CD4-positive, alpha-beta T cell (primary cell): ENCODE data around the gene PTGS1. TPM values are rescaled to one million over a fixed set of nuclear protein-coding genes. Genes with fewer than 3 reads are reported as not detected.
"Not testable (repeated sequence)": the region's sequence is repeated elsewhere in the genome, so short reads cannot be mapped to it uniquely, and the experiment has no call there.

Source experiments
- ATAC-seq: fragments of 200-7000 bp; cut with Tn5 transposase; one replicate; pipeline ENCODE4 v1.10.0; 2022; ENCODE audit warnings: mild to moderate bottlenecking; ENCODE audit not compliant: poor library complexity
- CTCF ChIA-PET: fragments of 350-600 bp; sonication (Branson Sonifier 250); formaldehyde crosslinking; loops from one replicate; lab custom pipeline; 2021; ENCODE audit warnings: antibody characterized with exemption, inconsistent platforms; lab: Charles Lee
- POLR2A ChIA-PET: fragments of 350-600 bp; sonication (Branson Sonifier 250); formaldehyde crosslinking; loops from one replicate; lab custom pipeline; 2021; ENCODE audit warnings: antibody characterized with exemption, inconsistent platforms; lab: Charles Lee
- DNase-seq, 14 experiments: peaks; one replicate each; pipeline ENCODE4 v3.0.0-alpha.2; 2013 to 2020; ENCODE audit warnings: mixed read lengths in 2 of 14
- H3K27ac ChIP-seq, 2 donors: one replicate each; pipeline versions ENCODE4 v1.5.1 to v1.7.0; 2013; ENCODE audit warnings: low read length in 2 of 2, low read depth in 1 of 2, mild to moderate bottlenecking in 1 of 2
- H3K27me3 ChIP-seq, 2 experiments: 1 replicate in 1 of 2; 2 replicates in 1 of 2; pipeline versions ENCODE4 v1.6.1 to v1.7.0; 2013; ENCODE audit warnings: low read length in 2 of 2, control low read depth in 1 of 2, mild to moderate bottlenecking in 1 of 2, moderate library complexity in 1 of 2; ENCODE audit not compliant: insufficient read depth in 2 of 2, control insufficient read depth in 1 of 2
- H3K36me3 ChIP-seq: one replicate; pipeline ENCODE4 v1.6.1; 2013; ENCODE audit warnings: low read length, control low read depth; ENCODE audit not compliant: insufficient read depth
- H3K4me1 ChIP-seq: one replicate; pipeline ENCODE4 v1.6.1; 2013; ENCODE audit warnings: low read length, control low read depth; ENCODE audit not compliant: insufficient read depth
- H3K4me3 ChIP-seq: one replicate; pipeline ENCODE4 v1.5.1; 2013; ENCODE audit warnings: mild to moderate bottlenecking, low read length, moderate library complexity
- H3K9me3 ChIP-seq, 2 experiments: 1 replicate in 1 of 2; 2 replicates in 1 of 2; pipeline versions ENCODE4 v1.6.1 to v1.7.0; 2013; ENCODE audit warnings: low read length in 2 of 2, mild to moderate bottlenecking in 2 of 2, control low read depth in 1 of 2, moderate library complexity in 1 of 2; ENCODE audit not compliant: control insufficient read depth in 1 of 2, insufficient read depth in 1 of 2
- H3K27ac Mint-ChIP-seq: one replicate; pipeline ENCODE4 v1.8.0; 2020; ENCODE audit warnings: mixed read lengths
- H3K27me3 Mint-ChIP-seq: one replicate; pipeline ENCODE4 v1.8.0; 2021; ENCODE audit warnings: mixed read lengths
- H3K36me3 Mint-ChIP-seq: one replicate; pipeline ENCODE4 v1.8.0; 2021; ENCODE audit warnings: low read depth, mixed read lengths
- H3K4me1 Mint-ChIP-seq: one replicate; pipeline ENCODE4 v1.8.0; 2021; ENCODE audit warnings: low read depth, mixed read lengths
- H3K4me3 Mint-ChIP-seq: one replicate; pipeline ENCODE4 v1.8.0; 2020; ENCODE audit warnings: mild to moderate bottlenecking, mixed read lengths
- H3K9me3 Mint-ChIP-seq: one replicate; pipeline ENCODE4 v1.8.0; 2020; ENCODE audit warnings: mixed read lengths
- intact Hi-C, 2 experiments: fragments of 100-400 bp; cut with DNase I in 1 of 2; cut with micrococcal nuclease in 1 of 2; formaldehyde crosslinking; loops; one replicate each; pipeline versions ENCODE4 v1.15.1 to v1.9.0; 2023 to 2025; cut with DNase I, micrococcal nuclease
- total RNA-seq, 174 experiments: library from RNA in 2 of 174; stranded (reverse) in 2 of 174; gene quantifications; one replicate each; pipeline ENCODE4 v1.2.3 and lab custom pipeline; 2021 to 2026
- TF ChIP-seq, protein P1 (sequence below): fragments of 200-600 bp; IDR thresholded peaks from one replicate; pipeline ENCODE4 v1.8.0; 2022; ENCODE audit warnings: antibody characterized with exemption, mild to moderate bottlenecking

PTGS1 gene
- total RNA-seq, 2 experiments from 2014 or later = 0.14 to 0.27 TPM

DNA sequence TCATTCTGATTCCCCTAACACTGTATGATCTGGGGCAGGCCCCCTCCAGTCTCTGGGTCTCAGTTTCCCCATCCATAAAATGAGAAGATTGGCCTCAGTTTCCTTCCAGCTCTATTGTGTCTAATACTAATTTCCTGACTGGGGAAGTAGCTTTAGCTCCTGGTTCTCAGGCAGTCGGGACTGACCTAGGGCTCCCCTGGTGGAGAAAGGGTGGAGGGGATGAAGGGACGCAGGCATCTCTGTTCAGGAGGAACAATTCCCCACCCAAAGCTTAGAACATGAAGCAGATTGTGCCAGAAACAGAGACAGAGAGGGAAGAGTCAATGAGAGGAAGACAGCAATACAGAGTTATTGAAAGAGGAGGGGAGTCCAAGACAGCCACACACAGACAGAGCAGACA is 14.2 kb upstream of the PTGS1 start:
- peaks cover 18% of the 10 kb centered on the region for H3K27me3 Mint-ChIP-seq
- H3K9me3 Mint-ChIP-seq = peaks cover 12% of the 10 kb centered on the region
- Histone ChIP-seq H3K27ac (no peak overlapping the region), H3K4me3 (no peak overlapping the region), H3K4me1 (no peaks in the 10 kb centered on the region), H3K36me3 (no peaks in the 10 kb centered on the region), H3K27me3 (no peaks in the 10 kb centered on the region), H3K9me3 (peaks cover 0 to 11% of the 10 kb centered on the region in 2 experiments)
- no peak overlapping the region for H3K27ac Mint-ChIP-seq
- POLR2A ChIA-PET = no interaction called here
- H3K36me3 Mint-ChIP-seq = no peaks in the 10 kb centered on the region
- CTCF ChIA-PET = no interaction called here
- DNase-seq = no peak
- no peak overlapping the region for H3K4me3 Mint-ChIP-seq
- intact Hi-C loops = no loop called here
- ATAC-seq = no peak
- H3K4me1 Mint-ChIP-seq = no peaks in the 10 kb centered on the region
- TF ChIP-seq, protein P1, sequence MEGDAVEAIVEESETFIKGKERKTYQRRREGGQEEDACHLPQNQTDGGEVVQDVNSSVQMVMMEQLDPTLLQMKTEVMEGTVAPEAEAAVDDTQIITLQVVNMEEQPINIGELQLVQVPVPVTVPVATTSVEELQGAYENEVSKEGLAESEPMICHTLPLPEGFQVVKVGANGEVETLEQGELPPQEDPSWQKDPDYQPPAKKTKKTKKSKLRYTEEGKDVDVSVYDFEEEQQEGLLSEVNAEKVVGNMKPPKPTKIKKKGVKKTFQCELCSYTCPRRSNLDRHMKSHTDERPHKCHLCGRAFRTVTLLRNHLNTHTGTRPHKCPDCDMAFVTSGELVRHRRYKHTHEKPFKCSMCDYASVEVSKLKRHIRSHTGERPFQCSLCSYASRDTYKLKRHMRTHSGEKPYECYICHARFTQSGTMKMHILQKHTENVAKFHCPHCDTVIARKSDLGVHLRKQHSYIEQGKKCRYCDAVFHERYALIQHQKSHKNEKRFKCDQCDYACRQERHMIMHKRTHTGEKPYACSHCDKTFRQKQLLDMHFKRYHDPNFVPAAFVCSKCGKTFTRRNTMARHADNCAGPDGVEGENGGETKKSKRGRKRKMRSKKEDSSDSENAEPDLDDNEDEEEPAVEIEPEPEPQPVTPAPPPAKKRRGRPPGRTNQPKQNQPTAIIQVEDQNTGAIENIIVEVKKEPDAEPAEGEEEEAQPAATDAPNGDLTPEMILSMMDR = no peak

- Mint-ChIP-seq H3K36me3 (no peaks in the 10 kb centered on the region), H3K27me3 (peaks cover 9% of the 10 kb centered on the region), H3K27ac (no peak overlapping the region), H3K4me3 (no peak overlapping the region), H3K4me1 (no peaks in the 10 kb centered on the region), H3K9me3 (peaks cover 10% of the 10 kb centered on the region)
- Histone ChIP-seq H3K36me3 (no peaks in the 10 kb centered on the region), H3K9me3 (no peaks in the 10 kb centered on the region), H3K4me3 (no peak overlapping the region), H3K27ac (no peak overlapping the region), H3K27me3 (no peaks in the 10 kb centered on the region), H3K4me1 (no peaks in the 10 kb centered on the region)
- POLR2A ChIA-PET = no interaction called here
- no peak for ATAC-seq
- no peak for DNase-seq
- CTCF ChIA-PET = no interaction called here
- TF ChIP-seq, protein P1 = no peak
- intact Hi-C loops = no loop called here
These were observed 9.9 kb upstream of the PTGS1 start for GRCh38 chr9:122360891-122361290.

GRCh38 chr9:122363131-122363530 is 7.7 kb upstream of the PTGS1 start:
- DNase-seq, CTCF ChIA-PET, H3K9me3 Mint-ChIP-seq, H3K36me3 Mint-ChIP-seq, H3K4me3 ChIP-seq, H3K4me1 Mint-ChIP-seq, H3K27ac ChIP-seq, H3K27me3 ChIP-seq, H3K27ac Mint-ChIP-seq, H3K27me3 Mint-ChIP-seq, intact Hi-C loops, H3K4me3 Mint-ChIP-seq, H3K36me3 ChIP-seq, H3K9me3 ChIP-seq, H3K4me1 ChIP-seq, ATAC-seq, POLR2A ChIA-PET: not testable (repeated sequence)

GRCh38 chr9:122364117-122364782 is 6.6 kb upstream of the PTGS1 start:
- H3K27me3 ChIP-seq = no peaks in the 10 kb centered on the region
- no peak overlapping the region for H3K4me3 ChIP-seq
- no peaks in the 10 kb centered on the region for H3K36me3 ChIP-seq
- peaks cover 0 to 7% of the 10 kb centered on the region in 2 experiments for H3K9me3 ChIP-seq
- POLR2A ChIA-PET = no interaction called here
- ATAC-seq = no peak
- H3K4me1 ChIP-seq = no peaks in the 10 kb centered on the region
- no peaks in the 10 kb centered on the region for H3K36me3 Mint-ChIP-seq
- DNase-seq = no peak
- H3K9me3 Mint-ChIP-seq = peaks cover 1% of the 10 kb centered on the region
- CTCF ChIA-PET = no interaction called here
- H3K27ac Mint-ChIP-seq = no peak overlapping the region
- H3K4me3 Mint-ChIP-seq = no peak overlapping the region
- intact Hi-C loops = no loop called here
- H3K27me3 Mint-ChIP-seq = peaks cover 4% of the 10 kb centered on the region
- no peaks in the 10 kb centered on the region for H3K4me1 Mint-ChIP-seq
- H3K27ac ChIP-seq = no peak overlapping the region
- TF ChIP-seq, protein P1 = no peak
